ENCODE data around the gene POLR2H.

Gene POLR2H

GRCh38 chr3:184388936-184389230, 27.4 kb downstream of the POLR2H start:
- CTCF ChIA-PET, result interaction anchor here (1.0 to 6.2 kb wide), 6 partner anchors 14 to 150 kb away, joined by 3 to 41 read pairs (median 3); no protein-coding TSS in a partner anchor
- no peak for TF ChIP-seq CTCF (IDR thresholded peaks at IDR 0.05; ENCODE audit: insufficient read depth, low read length, missing control alignments)
- DNase-seq (ENCODE audit: low read depth, low spot score), result no peak
- POLR2A ChIA-PET, result no interaction called here
- no peak overlapping the region for H3K4me3 ChIP-seq (ENCODE audit: low read depth, low read length)

GRCh38 chr3:184389384-184389783, 27.9 kb downstream of the POLR2H start:
- DNase-seq (ENCODE audit: low read depth, low spot score), result no peak
- POLR2A ChIA-PET, result no interaction called here
- TF ChIP-seq CTCF (IDR thresholded peaks at IDR 0.05; ENCODE audit: insufficient read depth, low read length, missing control alignments), result no peak
- H3K4me3 ChIP-seq (ENCODE audit: low read depth, low read length), result no peak overlapping the region
- CTCF ChIA-PET, result interaction anchor here (1.0 to 6.2 kb wide), 6 partner anchors 15 to 150 kb away, joined by 3 to 41 read pairs (median 3); no protein-coding TSS in a partner anchor

GRCh38 chr3:184389935-184390528, 28.5 kb downstream of the POLR2H start:
- no peak for DNase-seq (ENCODE audit: low read depth, low spot score)
- CTCF ChIA-PET, result interaction anchor here (0.8 to 6.2 kb wide), 6 partner anchors 15 to 151 kb away, joined by 3 to 41 read pairs (median 3); no protein-coding TSS in a partner anchor
- TF ChIP-seq CTCF (IDR thresholded peaks at IDR 0.05; ENCODE audit: insufficient read depth, low read length, missing control alignments), result no peak
- H3K4me3 ChIP-seq (ENCODE audit: low read depth, low read length), result no peak overlapping the region
- POLR2A ChIA-PET, result interaction anchor here (0.6 kb wide), 1 partner anchor 122 kb away, joined by 3 read pairs; no protein-coding TSS in a partner anchor

- POLR2A ChIA-PET, result no interaction called here
- CTCF ChIA-PET, result interaction anchor here (0.7 to 6.2 kb wide), 3 partner anchors 19 to 136 kb away, joined by 3 to 41 read pairs (median 3); no protein-coding TSS in a partner anchor
- DNase-seq (ENCODE audit: low read depth, low spot score), result no peak
- H3K4me3 ChIP-seq (ENCODE audit: low read depth, low read length), result no peak overlapping the region
- TF ChIP-seq CTCF (IDR thresholded peaks at IDR 0.05; ENCODE audit: insufficient read depth, low read length, missing control alignments), result no peak
Observed at GRCh38 chr3:184391266-184391665, 29.8 kb downstream of the POLR2H start.

GRCh38 chr3:184395320-184395660, 33.8 kb downstream of the POLR2H start:
- ChIA-PET POLR2A (no interaction called here), CTCF (no interaction called here)
- DNase-seq (ENCODE audit: low read depth, low spot score), result no peak
- no peak overlapping the region for H3K4me3 ChIP-seq (ENCODE audit: low read depth, low read length)
- no peak for TF ChIP-seq CTCF (IDR thresholded peaks at IDR 0.05; ENCODE audit: insufficient read depth, low read length, missing control alignments)

- ChIA-PET POLR2A (interaction anchor here (0.5 to 0.6 kb wide), 2 partner anchors 113 to 223 kb away, joined by 3 read pairs; no protein-coding TSS in a partner anchor), CTCF (interaction anchor here (0.5 to 1.0 kb wide), 3 partner anchors 11 to 67 kb away, joined by 3 to 6 read pairs (median 3); no protein-coding TSS in a partner anchor)
- TF ChIP-seq CTCF (IDR thresholded peaks at IDR 0.05; ENCODE audit: insufficient read depth, low read length, missing control alignments), result no peak
- no peak overlapping the region; the same call in 1 of the 2 replicates for H3K4me3 ChIP-seq (ENCODE audit: low read depth, low read length)
- peak; percentile 71 for DNase-seq (ENCODE audit: low read depth, low spot score)
Observed at GRCh38 chr3:184399410-184399809, 37.9 kb downstream of the POLR2H start.
